Measurements from ENCODE around the gene COL28A1.
A peak's percentile ranks its signal among the peaks of the same experiment; 100 is the strongest.

DNA sequence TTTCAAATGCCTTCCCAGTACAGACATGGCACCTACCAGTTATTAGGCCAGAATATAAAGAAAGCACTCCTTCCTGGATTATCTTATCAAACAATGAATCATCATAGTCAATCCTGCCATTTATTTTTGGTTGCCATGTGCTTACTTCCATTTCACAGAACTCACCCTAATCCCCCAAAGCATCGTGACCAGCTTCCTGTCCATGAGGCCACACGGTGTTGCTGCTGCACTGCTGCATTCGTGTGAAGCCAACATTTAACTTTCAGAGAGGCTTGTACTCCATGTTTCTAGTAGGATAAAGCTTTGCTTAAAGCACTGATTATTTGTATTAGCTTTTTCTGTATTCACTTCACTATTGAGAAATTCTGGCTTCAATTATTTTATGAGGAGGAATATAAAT is 14.4 kb downstream of the COL28A1 start:
- no peak for TF ChIP-seq EZH2 (IDR thresholded peaks at IDR 0.05; ENCODE audit: borderline replicate concordance, low read depth, low read length, severe bottlenecking)
- TF ChIP-seq, protein P1, sequence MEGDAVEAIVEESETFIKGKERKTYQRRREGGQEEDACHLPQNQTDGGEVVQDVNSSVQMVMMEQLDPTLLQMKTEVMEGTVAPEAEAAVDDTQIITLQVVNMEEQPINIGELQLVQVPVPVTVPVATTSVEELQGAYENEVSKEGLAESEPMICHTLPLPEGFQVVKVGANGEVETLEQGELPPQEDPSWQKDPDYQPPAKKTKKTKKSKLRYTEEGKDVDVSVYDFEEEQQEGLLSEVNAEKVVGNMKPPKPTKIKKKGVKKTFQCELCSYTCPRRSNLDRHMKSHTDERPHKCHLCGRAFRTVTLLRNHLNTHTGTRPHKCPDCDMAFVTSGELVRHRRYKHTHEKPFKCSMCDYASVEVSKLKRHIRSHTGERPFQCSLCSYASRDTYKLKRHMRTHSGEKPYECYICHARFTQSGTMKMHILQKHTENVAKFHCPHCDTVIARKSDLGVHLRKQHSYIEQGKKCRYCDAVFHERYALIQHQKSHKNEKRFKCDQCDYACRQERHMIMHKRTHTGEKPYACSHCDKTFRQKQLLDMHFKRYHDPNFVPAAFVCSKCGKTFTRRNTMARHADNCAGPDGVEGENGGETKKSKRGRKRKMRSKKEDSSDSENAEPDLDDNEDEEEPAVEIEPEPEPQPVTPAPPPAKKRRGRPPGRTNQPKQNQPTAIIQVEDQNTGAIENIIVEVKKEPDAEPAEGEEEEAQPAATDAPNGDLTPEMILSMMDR (IDR thresholded peaks at IDR 0.05; ENCODE audit: borderline replicate concordance, extremely low read depth, low read length, poor library complexity, severe bottlenecking): peak; percentile 33
